WERI-Rb-1 (cell line): ENCODE data around the gene GAPVD1.
A peak's percentile ranks its signal among the peaks of the same experiment; 100 is the strongest.

ENCODE experiments used
- DNase-seq: peaks from one replicate; pipeline ENCODE4 v3.0.0-alpha.2; 2020
- H3K27ac ChIP-seq: fragments of 250-450 bp; sonication (Bioruptor Pico); 2 replicates; pipeline ENCODE4 v1.5.1; 2020; ENCODE audit warnings: mild to moderate bottlenecking, moderate library complexity
- H3K27me3 ChIP-seq: fragments of 250-450 bp; sonication (Bioruptor Pico); 2 replicates; pipeline ENCODE4 v1.5.1; 2021; ENCODE audit warnings: mild to moderate bottlenecking, low read depth, moderate library complexity; ENCODE audit not compliant: insufficient read depth, severe bottlenecking
- H3K36me3 ChIP-seq: fragments of 250-450 bp; sonication (Bioruptor Pico); 2 replicates; pipeline ENCODE4 v1.5.1; 2020; ENCODE audit warnings: mild to moderate bottlenecking, moderate library complexity
- H3K4me3 ChIP-seq: 2 replicates; pipeline ENCODE4 v1.5.1; 2011; ENCODE audit warnings: low read depth, mild to moderate bottlenecking, control low read depth, low read length
- H3K9me3 ChIP-seq: fragments of 250-450 bp; sonication (Bioruptor Pico); 2 replicates; pipeline ENCODE4 v1.5.1; 2021; ENCODE audit warnings: mild to moderate bottlenecking, moderate library complexity; ENCODE audit not compliant: severe bottlenecking
- TF ChIP-seq, protein P1 (sequence below): IDR thresholded peaks from 2 replicates; pipeline ENCODE4 v1.5.1; 2011; ENCODE audit warnings: low read depth, mild to moderate bottlenecking, control low read depth, inconsistent platforms, low read length

Gene GAPVD1

DNA sequence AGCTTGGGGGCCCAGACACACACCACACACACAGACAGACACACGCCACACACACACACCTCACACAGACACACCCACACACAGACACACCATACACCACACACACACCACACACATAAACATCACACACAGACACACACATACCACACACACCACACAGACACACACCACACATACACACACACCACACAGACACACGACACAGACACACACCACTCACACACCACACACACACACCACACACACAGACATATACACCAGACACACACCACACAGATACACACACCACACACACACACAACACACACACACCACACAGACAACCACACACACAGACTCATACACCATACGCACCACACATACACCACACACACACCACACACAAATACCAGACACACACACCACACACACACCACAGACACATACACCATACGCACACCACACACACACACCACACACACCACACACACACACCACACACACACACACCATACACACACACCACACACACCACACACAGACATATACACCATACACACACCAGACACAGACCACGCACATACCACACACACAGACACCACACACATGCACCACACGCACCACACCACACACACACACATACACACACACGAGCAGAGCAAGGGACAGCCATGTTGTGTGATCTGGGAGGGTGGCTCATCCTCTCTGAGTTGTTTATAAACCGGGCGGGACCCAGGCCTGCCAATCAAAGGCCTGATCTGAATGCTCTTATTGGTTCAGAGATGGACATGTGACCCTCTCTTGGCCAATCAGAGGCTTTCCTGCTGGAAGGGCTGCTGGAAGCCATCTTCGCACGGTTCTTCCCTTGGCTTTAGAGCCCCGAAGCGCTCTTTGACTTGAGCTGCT lies 148.3 kb downstream of the GAPVD1 start:
- DNase-seq, result peak; percentile 47
- Histone ChIP-seq H3K9me3 (peaks cover 2% of the 10 kb centered on the region), H3K27ac (no peak overlapping the region), H3K36me3 (no peaks in the 10 kb centered on the region), H3K4me3 (no peak overlapping the region), H3K27me3 (no peaks in the 10 kb centered on the region)
- TF ChIP-seq, protein P1, sequence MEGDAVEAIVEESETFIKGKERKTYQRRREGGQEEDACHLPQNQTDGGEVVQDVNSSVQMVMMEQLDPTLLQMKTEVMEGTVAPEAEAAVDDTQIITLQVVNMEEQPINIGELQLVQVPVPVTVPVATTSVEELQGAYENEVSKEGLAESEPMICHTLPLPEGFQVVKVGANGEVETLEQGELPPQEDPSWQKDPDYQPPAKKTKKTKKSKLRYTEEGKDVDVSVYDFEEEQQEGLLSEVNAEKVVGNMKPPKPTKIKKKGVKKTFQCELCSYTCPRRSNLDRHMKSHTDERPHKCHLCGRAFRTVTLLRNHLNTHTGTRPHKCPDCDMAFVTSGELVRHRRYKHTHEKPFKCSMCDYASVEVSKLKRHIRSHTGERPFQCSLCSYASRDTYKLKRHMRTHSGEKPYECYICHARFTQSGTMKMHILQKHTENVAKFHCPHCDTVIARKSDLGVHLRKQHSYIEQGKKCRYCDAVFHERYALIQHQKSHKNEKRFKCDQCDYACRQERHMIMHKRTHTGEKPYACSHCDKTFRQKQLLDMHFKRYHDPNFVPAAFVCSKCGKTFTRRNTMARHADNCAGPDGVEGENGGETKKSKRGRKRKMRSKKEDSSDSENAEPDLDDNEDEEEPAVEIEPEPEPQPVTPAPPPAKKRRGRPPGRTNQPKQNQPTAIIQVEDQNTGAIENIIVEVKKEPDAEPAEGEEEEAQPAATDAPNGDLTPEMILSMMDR, result no peak

DNA sequence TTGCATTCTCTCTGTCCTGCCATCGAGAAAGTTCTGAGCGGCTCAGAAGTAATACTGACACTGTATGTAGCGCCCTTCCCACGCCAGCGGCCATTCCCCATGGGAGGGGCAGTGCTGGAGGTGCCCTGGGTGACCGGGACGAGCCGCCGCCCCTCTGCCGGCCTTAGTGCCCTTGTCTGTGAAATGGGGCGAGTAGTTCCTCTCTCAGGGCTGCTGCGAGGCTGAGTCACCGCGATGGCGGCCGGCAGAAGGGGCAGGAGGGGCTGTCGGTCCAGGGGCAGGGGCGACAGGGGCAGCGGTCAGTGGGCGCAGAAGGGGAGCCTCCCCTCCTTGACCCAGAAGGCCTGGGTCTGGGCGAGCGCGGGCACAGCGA lies 148.9 kb downstream of the GAPVD1 start:
- Histone ChIP-seq H3K9me3 (peaks cover 2% of the 10 kb centered on the region), H3K27ac (no peak overlapping the region), H3K27me3 (no peaks in the 10 kb centered on the region), H3K4me3 (no peak overlapping the region), H3K36me3 (no peaks in the 10 kb centered on the region)
- DNase-seq, result no peak
- TF ChIP-seq, protein P1, result no peak

- H3K4me3 ChIP-seq, result no peak overlapping the region
- no peaks in the 10 kb centered on the region for H3K36me3 ChIP-seq
- H3K9me3 ChIP-seq, result peaks cover 2% of the 10 kb centered on the region
- no peak for DNase-seq
- TF ChIP-seq, protein P1, result no peak
- no peaks in the 10 kb centered on the region for H3K27me3 ChIP-seq
- H3K27ac ChIP-seq, result no peak overlapping the region
These were observed 149.6 kb downstream of the GAPVD1 start for GRCh38 chr9:125411171-125411756.

- TF ChIP-seq, protein P1, result no peak
- H3K4me3 ChIP-seq, result no peak overlapping the region
These were observed 150.5 kb downstream of the GAPVD1 start for GRCh38 chr9:125412166-125412565.

DNA sequence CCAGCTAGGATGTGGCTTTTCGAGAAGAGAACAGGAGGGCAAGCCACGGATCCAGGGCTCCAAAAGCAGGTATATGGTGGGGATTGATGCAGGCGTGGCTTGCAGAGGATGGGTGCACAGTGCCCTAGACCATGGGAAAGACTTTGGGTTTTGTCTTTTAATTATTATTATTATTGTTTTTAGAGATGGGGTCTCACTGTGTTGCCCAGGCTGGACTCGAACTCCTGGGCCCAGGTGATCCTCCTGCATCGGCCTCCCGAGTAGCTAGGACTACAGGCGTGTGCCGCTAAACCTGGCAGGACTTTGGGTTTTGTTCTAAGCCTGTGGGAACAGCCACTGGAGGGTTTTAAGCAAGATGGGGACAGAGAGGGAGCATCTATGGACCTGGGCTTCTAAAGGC lies 152.0 kb downstream of the GAPVD1 start:
- H3K27ac ChIP-seq, result no peak overlapping the region
- TF ChIP-seq, protein P1, result no peak
- DNase-seq, result no peak
- peaks cover 2% of the 10 kb centered on the region for H3K9me3 ChIP-seq
- no peak overlapping the region for H3K4me3 ChIP-seq
- H3K36me3 ChIP-seq, result no peaks in the 10 kb centered on the region
- no peaks in the 10 kb centered on the region for H3K27me3 ChIP-seq

More at GRCh38 chr9:125412166-125412565, 150.5 kb downstream of the GAPVD1 start:
- H3K9me3 ChIP-seq, result peaks cover 2% of the 10 kb centered on the region
- no peaks in the 10 kb centered on the region for H3K27me3 ChIP-seq
- no peaks in the 10 kb centered on the region for H3K36me3 ChIP-seq
- no peak for DNase-seq
- no peak overlapping the region for H3K27ac ChIP-seq
